Central memory CD4-positive, alpha-beta T cell (primary cell): ENCODE measurements around the gene MIDN.

Experiments used
- DNase-seq: peaks from one replicate; pipeline ENCODE4 v3.0.0; 2022

Gene MIDN

DNA sequence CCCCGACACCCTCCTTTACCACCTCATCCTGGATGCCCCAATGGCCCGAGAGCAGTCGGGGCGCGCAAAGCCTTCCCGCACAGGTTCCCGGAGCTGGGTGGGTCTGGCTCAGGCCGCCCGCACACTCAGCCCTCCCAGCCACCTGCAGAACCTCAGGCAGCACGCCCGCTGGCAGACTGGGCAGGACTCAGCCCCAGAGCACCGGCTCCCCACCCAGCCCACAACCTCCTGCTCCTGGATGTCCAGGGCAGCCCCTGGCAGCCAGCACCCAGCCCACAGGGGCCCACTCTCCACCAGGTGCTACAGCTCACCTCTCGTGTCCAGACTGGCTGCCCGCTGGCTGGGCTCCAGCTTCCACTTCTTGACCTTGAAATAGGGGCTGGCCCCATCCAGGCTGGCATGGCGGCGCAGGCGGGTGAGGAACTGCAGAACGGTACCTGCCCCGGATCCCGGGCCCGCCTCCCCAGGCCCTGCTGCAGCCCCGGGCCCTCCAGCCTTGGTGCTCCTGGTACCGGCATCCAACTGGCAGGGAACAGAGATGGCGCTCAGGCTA lies 15.2 kb upstream of the MIDN start:
- no peak for DNase-seq

- DNase-seq, result no peak
Observed at GRCh38 chr19:1234051-1234954, 14.1 kb upstream of the MIDN start.

GRCh38 chr19:1234955-1235380 lies 13.4 kb upstream of the MIDN start:
- no peak for DNase-seq

GRCh38 chr19:1235625-1236538 lies 12.5 kb upstream of the MIDN start:
- DNase-seq, result no peak

DNA sequence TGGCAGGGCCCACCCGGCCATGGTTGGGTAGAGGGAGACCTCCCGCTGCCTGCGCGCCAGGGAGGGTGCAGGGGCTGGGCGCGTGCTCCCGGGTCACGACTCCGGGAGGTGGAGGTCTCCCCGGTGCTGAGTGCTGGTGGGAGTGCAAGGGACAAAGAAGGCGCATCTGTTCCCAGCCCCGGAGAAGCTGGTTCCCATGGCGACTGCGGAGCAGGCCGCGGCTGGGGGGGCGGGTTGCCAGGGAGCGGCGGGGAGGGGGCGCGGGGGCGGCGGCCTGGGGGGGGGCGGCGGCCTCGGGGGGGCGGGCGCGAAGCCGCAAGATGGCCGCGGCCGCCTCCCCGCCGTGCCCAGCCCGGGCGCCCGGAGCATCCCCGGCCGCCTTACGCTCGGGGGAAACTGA lies 11.8 kb upstream of the MIDN start:
- no peak for DNase-seq

GRCh38 chr19:1237027-1237659 lies 11.2 kb upstream of the MIDN start:
- no peak for DNase-seq

GRCh38 chr19:1237754-1238368 lies 10.5 kb upstream of the MIDN start, which contains the start of gene CBARP:
CBARP (minus strand) TSS chr19:1238005; CDS start chr19:1236100, 1,905 bp downstream.
- DNase-seq, result no peak

DNA sequence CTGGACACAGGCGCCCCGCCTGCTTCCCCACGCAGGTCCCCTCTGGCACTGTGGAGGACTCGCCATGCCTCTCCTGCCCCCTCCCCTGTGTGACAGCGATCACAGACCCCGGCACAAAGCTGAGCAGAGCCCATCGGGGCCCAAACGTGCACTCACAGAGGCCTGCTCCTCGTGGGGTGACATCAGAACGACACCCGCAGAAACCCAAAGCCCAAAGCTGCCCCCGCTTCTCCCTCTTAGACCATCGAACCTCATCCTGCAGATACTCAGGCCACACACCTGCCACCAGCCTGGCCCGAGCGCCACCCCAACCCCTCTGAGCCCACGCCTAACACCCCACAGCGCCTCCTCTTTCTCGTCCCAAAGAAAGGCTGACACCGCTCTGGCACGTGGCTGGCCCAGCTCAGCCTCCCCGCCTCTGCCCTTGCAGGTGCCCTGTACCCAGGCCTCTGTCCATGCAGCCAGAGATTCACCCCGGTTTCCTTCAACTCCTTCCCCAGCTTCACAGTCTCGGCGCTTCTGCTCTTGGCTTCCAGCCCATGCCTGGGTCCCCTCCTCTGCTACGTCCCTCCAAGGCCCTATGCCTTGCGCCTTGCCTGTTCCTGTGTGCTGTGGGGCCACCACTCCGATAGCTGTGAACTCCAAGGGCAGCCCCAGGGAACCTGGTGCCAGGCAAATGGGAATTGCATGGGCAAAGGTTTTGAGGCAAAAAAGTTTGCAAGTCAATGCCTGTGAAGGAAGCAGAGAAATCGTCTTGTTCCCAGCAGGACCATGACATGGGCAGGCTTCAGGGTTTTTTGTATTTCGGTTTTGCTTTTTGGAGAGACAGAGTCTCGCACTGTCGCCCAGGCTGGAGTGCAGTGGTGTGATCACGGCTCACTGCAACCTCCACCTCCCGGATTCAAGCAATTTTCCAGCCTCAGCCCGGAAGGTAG lies 9.7 kb upstream of the MIDN start:
- no peak for DNase-seq

DNA sequence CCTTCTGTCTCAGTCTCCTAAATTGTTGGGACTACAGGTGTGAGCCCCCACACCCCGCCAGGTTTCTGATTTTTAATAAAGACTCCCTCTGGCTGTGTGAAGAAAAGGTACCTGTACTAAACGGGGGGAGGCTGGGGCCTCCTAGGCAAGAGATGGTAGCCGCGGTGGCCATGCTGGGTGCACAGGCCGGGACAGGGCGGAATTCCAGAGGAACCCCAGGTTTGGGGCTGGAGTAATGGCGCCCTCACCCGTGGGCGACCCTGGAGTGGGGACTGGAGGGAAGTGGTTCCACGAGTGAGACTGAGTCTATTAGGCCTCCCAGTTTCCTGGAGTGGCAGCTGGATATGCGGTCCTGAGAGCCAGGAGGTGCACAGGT lies 9.0 kb upstream of the MIDN start:
- DNase-seq, result no peak

DNA sequence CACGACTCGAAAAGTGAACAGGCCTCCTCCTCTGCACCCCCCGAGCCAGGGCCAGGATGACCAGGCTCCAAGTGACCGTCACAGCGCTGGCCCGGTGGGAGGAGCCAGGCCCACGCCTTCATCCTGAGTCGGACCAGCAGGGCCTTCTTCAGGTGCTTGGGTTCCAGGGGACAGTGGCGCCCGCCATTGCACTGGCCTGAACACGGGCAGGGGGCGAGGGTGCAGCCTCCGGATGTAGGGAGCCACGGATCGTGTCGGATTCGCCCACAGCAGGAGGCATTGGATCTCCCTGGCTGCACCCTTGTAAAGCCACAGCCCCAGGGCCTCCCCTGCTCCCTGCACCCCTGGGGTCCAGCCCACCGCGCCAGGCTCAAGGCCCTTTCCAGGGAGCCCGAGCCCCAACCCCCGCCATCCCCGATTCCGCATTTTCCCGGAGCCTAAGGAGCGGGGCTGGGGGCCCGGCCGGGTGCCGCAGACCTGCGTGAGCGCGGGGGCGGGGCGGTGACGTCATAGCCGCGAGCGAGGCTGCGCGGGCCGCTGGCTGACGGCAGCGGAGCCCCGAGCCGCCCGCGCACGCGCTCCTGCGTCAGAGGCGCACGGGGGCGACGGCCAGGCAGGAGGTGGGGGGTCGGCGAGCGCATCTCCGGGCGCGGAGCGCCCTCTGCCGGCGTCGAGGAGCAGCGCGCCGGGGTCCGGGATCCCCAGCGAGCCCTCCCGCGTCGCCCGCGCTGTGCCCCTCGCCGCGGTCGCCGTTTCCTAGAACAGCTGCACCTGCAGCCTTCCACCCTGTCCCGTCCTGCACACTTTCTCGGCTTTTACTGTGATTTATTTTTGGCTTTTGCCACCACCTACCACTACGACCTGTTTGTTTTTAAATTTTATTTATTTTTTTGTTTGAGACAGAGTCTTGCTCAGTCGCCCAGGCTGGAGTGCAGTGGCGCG lies 8.3 kb upstream of the MIDN start:
- DNase-seq, result peak; percentile 95

DNA sequence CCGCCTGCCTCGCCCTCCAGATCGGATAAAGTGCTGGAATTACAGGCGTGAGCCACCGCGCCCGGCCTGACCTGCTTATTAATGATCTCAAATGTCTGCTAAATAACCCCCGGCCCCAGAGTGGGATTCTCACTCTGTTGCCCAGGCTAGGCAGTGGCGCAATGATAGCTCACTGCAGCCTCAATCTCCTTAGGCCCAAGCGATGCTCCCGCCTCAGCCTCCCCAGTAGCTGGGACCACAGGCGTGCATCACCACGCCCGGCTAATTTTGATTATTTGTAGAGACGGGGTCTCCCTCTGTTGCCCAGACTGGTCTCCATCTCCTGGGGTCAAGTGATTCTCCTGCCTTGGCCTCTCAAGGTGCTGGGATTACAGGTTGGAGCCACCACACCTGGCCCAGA lies 7.5 kb upstream of the MIDN start:
- no peak for DNase-seq

GRCh38 chr19:1241417-1242095 lies 6.8 kb upstream of the MIDN start, which contains the start of gene ATP5F1D:
ATP5F1D (plus strand) TSS chr19:1241751; CDS start chr19:1241851, 100 bp downstream.
- peak; percentile 83 for DNase-seq

- peak; percentile 82 for DNase-seq
Observed at GRCh38 chr19:1243768-1244692, 4.4 kb upstream of the MIDN start.

DNA sequence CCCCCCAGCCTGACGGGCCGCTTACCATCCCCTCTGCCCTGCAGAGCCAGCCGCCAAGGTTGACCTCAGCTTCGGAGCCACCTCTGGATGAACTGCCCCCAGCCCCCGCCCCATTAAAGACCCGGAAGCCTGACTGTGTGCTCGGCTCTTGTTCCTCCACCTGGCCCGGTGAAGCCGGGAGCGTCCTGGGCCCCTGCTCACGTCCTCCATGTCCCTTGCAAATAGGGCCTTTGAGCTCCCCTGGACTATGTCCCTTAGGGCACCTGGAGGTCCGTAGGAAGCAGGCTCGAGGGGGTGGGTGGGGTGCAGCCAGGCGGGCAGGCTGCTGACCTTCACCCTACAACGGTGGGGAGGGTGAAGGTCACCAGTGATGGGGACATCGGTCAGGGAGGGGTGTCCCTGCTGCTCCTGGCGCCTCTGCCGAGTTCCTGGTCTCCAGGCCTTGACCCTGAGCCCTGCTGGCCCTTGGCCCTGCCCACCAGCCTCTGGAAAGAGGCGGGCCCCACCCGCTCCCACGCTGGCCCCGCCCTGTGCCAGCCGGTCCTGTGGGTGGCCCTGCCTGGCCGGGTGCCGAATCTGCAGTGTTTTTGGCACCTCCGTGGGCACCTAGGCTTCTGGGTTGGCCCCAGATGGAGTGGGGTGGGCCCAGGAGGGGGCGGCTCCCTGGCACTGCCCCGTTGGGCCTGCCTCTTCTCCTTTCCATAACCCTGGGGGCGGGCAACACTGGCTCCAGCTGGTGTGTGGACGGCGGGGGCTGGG lies 3.5 kb upstream of the MIDN start:
- DNase-seq, result no peak

DNA sequence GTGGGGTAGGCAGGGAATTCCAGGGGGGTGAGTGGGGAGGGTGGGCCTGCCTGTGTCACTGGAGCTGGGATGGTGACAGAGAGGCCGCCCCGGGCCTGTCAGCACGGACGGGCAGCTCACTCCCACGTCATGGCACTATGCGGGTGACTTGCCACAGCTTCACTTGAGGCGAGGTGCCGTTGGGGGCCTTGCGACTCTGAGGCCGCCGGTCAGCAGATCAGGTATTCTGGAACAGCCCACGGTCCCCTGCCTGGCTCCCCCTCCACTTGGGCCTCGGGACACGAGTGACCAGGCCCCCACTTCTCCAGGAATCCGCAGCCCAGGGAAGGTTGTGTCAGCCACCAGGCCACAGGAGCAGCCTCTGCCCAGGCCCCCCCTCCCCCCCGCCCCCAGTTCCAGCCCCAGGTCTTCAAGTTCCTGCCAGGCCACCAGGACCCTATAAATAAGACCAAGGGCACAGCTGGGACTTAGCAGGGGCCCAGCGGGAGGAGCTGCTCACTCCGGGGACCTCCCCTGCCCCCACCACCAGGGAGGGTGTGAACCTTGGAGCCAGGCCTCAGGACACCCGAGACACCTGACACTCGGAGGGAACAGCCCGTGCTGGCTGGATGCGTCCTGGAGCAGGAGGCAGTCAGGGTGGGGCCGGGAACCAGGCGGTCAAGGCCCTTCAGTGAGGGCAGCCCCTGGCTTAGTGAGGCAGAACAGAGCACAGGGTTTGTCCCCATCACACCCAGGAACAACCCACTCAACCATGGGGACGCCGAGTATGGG lies 2.7 kb upstream of the MIDN start:
- DNase-seq, result no peak
